Measurements from ENCODE around the gene TMEM240. TPM values are rescaled to one million over a fixed set of nuclear protein-coding genes. Genes with fewer than 3 reads are reported as not detected.
A peak's percentile ranks its signal among the peaks of the same experiment; 100 is the strongest.

The TMEM240 gene
- total and polyA plus RNA-seq, 2 donors (not counting 3 experiments of a cell fraction or from before 2014, with no cell fraction given) = 7.0 to 7.6 TPM

DNA sequence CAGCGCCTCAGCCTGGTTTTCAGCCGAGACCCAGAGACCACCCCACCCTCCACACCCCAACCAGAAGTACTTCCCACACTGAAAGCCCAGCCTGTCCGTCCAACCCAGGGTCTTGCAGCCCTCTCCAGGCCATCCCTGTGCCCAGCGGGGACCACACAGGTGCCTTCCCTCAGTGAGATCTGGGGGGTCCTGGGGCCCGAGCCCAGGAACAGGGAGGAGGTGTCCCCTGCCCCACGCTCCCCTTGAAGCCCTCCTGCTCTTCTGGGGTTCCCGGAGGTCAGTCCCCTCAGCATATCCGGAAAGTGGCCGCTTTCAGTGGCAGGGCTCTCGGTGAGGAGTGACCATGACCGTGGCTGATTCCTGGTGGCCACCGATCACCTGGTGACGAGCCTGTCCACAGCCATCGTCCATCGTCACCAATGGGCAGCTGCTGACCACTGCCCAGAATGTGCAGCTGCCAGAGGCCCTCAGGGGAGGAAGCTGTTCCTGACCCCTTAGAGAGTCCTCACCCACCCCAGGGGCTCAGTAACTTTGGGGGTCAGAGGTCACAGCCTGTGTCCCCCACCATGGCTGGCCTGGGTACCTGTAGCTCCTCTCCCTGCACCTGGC lies 3.4 kb downstream of the TMEM240 start:
- no peaks in the 10 kb centered on the region for H4K20me1 ChIP-seq (replicated peaks; ENCODE audit: control insufficient read depth, extremely low read depth, insufficient read depth, low read length)
- H3K4me3 ChIP-seq (replicated peaks in 1 of 3; ENCODE audit: insufficient read depth in 1 of 3, low read depth in 1 of 3, low read length in 3 of 3) = no peak overlapping the region
- no peak overlapping the region for H3K4me2 ChIP-seq (ENCODE audit: insufficient read depth, low read length)
- ChIA-PET POLR2A (no interaction called here), CTCF (no interaction called here)
- no TSS peak for BruUV-seq (replicated peaks)
- H3K27me3 ChIP-seq (ENCODE audit: control insufficient read depth in 2 of 2, insufficient read depth in 2 of 2, low read length in 2 of 2) = no peaks in the 10 kb centered on the region
- no peak overlapping the region for H3K27ac ChIP-seq (ENCODE audit: insufficient read depth, low read depth, low read length)
- peaks cover 0 to 6% of the 10 kb centered on the region in 2 experiments for H3K36me3 ChIP-seq (ENCODE audit: control insufficient read depth in 2 of 2, extremely low read depth in 1 of 2, insufficient read depth in 2 of 2, low read length in 2 of 2)
- peaks cover 13% of the 10 kb centered on the region for H3K4me1 ChIP-seq (ENCODE audit: control insufficient read depth, extremely low read depth, insufficient read depth, low read length)
- no peaks in the 10 kb centered on the region for H3K9me3 ChIP-seq (replicated peaks; ENCODE audit: control insufficient read depth, insufficient read depth, low read length)
- H3K79me2 ChIP-seq (ENCODE audit: control insufficient read depth, insufficient read depth, low read length) = peaks cover 7% of the 10 kb centered on the region
- no peak overlapping the region for H3K9ac ChIP-seq (replicated peaks; ENCODE audit: extremely low read depth, insufficient read depth, low read length)
- no peak overlapping the region for H2AFZ ChIP-seq (ENCODE audit: low read depth, low read length)
- DNase-seq (ENCODE audit: low read depth, low spot score) = no peak
- TF ChIP-seq POLR2AphosphoS5 (IDR thresholded peaks at IDR 0.05; ENCODE audit: insufficient read depth, low read depth, low read length) (peak; percentile 1), FOS (IDR thresholded peaks at IDR 0.05; ENCODE audit: borderline replicate concordance, insufficient read depth, low read length) (no peak)
- no peak for FAIRE-seq
- intact Hi-C loops (cut with micrococcal nuclease) (no loop called here), dilution Hi-C loops (cut with MboI; ENCODE audit: extremely low pct_ligation_motif_present, low sequenced_read_pairs) (no loop called here)
- H3K9me1 ChIP-seq (replicated peaks; ENCODE audit: control insufficient read depth, extremely low read depth, insufficient read depth, low read length) = no peaks in the 10 kb centered on the region

DNA sequence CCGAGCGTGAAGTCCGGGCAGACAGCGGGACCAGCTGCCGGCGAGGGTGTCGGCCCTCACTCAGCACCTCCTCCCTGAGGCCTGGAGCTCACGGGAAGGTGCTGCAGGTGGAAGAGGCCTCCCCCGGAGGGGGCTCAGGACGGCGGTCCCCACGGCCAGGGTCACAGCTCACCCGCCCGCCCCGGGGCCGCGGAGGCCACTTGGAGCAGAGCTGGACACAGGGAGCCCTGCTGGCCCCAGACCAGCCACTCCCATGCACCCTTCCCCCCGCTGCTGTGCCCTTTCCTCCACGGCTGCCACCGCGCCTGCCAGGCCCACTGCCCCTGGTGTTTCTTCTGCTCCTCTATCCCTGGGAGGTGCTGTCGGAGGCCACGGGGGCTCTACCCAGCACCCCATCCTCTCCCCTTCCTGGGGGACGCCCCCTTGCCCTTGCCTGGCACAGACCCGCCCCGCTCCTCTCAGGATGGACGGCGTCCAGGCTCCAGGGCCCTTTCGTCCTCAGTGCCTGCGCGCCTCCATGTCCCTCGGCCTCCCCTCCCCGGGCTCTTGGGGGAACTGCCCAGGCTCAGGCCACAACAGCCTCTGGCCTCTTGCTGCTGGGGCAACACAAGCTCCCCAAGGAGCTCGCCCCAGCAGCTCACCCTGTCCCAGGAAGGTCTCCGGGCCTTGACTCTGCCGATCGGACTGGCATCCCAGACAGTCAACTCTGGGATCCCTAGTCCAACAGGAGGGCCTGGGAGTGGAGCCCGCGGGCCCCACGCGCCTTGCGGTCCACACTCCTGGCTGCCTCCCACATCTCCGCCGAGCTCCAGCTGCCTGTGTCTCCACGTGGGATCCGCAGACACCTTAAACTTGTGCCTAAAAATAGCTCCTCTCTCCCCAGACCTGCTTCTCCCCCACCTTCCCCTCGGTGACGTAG lies 4.1 kb downstream of the TMEM240 start:
- intact Hi-C loops (cut with micrococcal nuclease) = no loop called here
- Histone ChIP-seq H3K4me2 (ENCODE audit: insufficient read depth, low read length) (no peak overlapping the region), H3K27me3 (ENCODE audit: control insufficient read depth in 2 of 2, insufficient read depth in 2 of 2, low read length in 2 of 2) (no peaks in the 10 kb centered on the region), H3K27ac (ENCODE audit: insufficient read depth, low read depth, low read length) (no peak overlapping the region), H3K9ac (replicated peaks; ENCODE audit: extremely low read depth, insufficient read depth, low read length) (no peak overlapping the region), H2AFZ (ENCODE audit: low read depth, low read length) (no peak overlapping the region), H3K9me3 (replicated peaks; ENCODE audit: control insufficient read depth, insufficient read depth, low read length) (no peaks in the 10 kb centered on the region), H3K4me3 (replicated peaks in 1 of 3; ENCODE audit: insufficient read depth in 1 of 3, low read depth in 1 of 3, low read length in 3 of 3) (no peak overlapping the region), H3K36me3 (ENCODE audit: control insufficient read depth in 2 of 2, extremely low read depth in 1 of 2, insufficient read depth in 2 of 2, low read length in 2 of 2) (peaks cover 0 to 4% of the 10 kb centered on the region in 2 experiments), H3K4me1 (ENCODE audit: control insufficient read depth, extremely low read depth, insufficient read depth, low read length) (peaks cover 5% of the 10 kb centered on the region), H4K20me1 (replicated peaks; ENCODE audit: control insufficient read depth, extremely low read depth, insufficient read depth, low read length) (no peaks in the 10 kb centered on the region), H3K79me2 (ENCODE audit: control insufficient read depth, insufficient read depth, low read length) (peaks cover 7% of the 10 kb centered on the region), H3K9me1 (replicated peaks; ENCODE audit: control insufficient read depth, extremely low read depth, insufficient read depth, low read length) (no peaks in the 10 kb centered on the region)
- dilution Hi-C loops (cut with MboI; ENCODE audit: extremely low pct_ligation_motif_present, low sequenced_read_pairs) = no loop called here
- ChIA-PET POLR2A (no interaction called here), CTCF (interaction anchor here (0.8 kb wide), 1 partner anchor 15 kb away, joined by 3 read pairs; no protein-coding TSS in a partner anchor)
- no TSS peak for BruUV-seq (replicated peaks)
- DNase-seq (ENCODE audit: low read depth, low spot score) (no peak), FAIRE-seq (no peak)
- peak; percentile 22 for TF ChIP-seq POLR2AphosphoS5 (IDR thresholded peaks at IDR 0.05; ENCODE audit: insufficient read depth, low read depth, low read length)
- no peak for TF ChIP-seq EZH2 (IDR thresholded peaks at IDR 0.05; ENCODE audit: borderline replicate concordance, low read depth, low read length, severe bottlenecking)
- TF ChIP-seq FOS (IDR thresholded peaks at IDR 0.05; ENCODE audit: borderline replicate concordance, insufficient read depth, low read length) = no peak
- no peak for TF ChIP-seq POLR2A (IDR thresholded peaks at IDR 0.05; ENCODE audit: low read depth, low read length)
